ENCODE data around the gene TNS1.

- TF ChIP-seq CTCF (IDR thresholded peaks at IDR 0.05; ENCODE audit: insufficient read depth, low read length) (no peak), REST (IDR thresholded peaks at IDR 0.05; ENCODE audit: insufficient replicate concordance, low read depth) (no peak), GABPA (IDR thresholded peaks at IDR 0.05; ENCODE audit: low read depth) (no peak), POLR2AphosphoS5 (IDR thresholded peaks at IDR 0.05; ENCODE audit: low read depth) (no peak)
These were observed 249.9 kb downstream of the TNS1 start for GRCh38 chr2:217752714-217753459.
